Activated CD4-positive, CD25-positive, alpha-beta regulatory T cell treated with anti-CD3 and anti-CD28 coated beads, Interleukin-2, amount 50 U/mL, for 16 hours (primary cell): Measurements from ENCODE around the gene STK24.
"Not testable (repeated sequence)": the region's sequence is repeated elsewhere in the genome, so short reads cannot be mapped to it uniquely, and the experiment has no call there.

Experiments used
- DNase-seq: peaks from one replicate; pipeline ENCODE4 v3.0.0-alpha.2; 2020; ENCODE audit warnings: low read depth, low spot score

The STK24 gene

GRCh38 chr13:98438246-98439125 lies 138.4 kb downstream of the STK24 start:
- no peak for DNase-seq

GRCh38 chr13:98436233-98436910 lies 140.5 kb downstream of the STK24 start:
- no peak for DNase-seq

- no peak for DNase-seq
These were observed 141.5 kb downstream of the STK24 start for GRCh38 chr13:98435376-98435775.

GRCh38 chr13:98434060-98434459 lies 142.8 kb downstream of the STK24 start:
- DNase-seq, result no peak

GRCh38 chr13:98433654-98434053 lies 143.3 kb downstream of the STK24 start:
- no peak for DNase-seq

- no peak for DNase-seq
These were observed 144.3 kb downstream of the STK24 start for GRCh38 chr13:98432638-98433037.

- no peak for DNase-seq
These were observed 146.8 kb downstream of the STK24 start for GRCh38 chr13:98429977-98430736.

- no peak for DNase-seq
These were observed 147.4 kb downstream of the STK24 start for GRCh38 chr13:98429531-98429930.

- DNase-seq, result no peak
These were observed 147.8 kb downstream of the STK24 start for GRCh38 chr13:98429081-98429480.

GRCh38 chr13:98428256-98428966 lies 148.5 kb downstream of the STK24 start:
- no peak for DNase-seq

GRCh38 chr13:98427331-98427995 lies 149.4 kb downstream of the STK24 start:
- no peak for DNase-seq

- no peak for DNase-seq
These were observed 153.5 kb downstream of the STK24 start for GRCh38 chr13:98423417-98423816.

- DNase-seq, result no peak
These were observed 154.9 kb downstream of the STK24 start for GRCh38 chr13:98422046-98422445.

- DNase-seq, result no peak
These were observed 156.2 kb downstream of the STK24 start for GRCh38 chr13:98420554-98421175.

- no peak for DNase-seq
These were observed 156.9 kb downstream of the STK24 start for GRCh38 chr13:98419786-98420553.

GRCh38 chr13:98416408-98416807 lies 160.5 kb downstream of the STK24 start:
- DNase-seq, result no peak

- DNase-seq, result no peak
These were observed 161.4 kb downstream of the STK24 start for GRCh38 chr13:98415326-98416070.

- DNase-seq, result no peak
These were observed 163.1 kb downstream of the STK24 start for GRCh38 chr13:98413796-98414195.

GRCh38 chr13:98413278-98413677 lies 163.6 kb downstream of the STK24 start:
- not testable (repeated sequence) for DNase-seq
